Right lobe of liver (tissue), 4 donors: Measurements from ENCODE around the gene DMBX1.

ENCODE experiments used
- POLR2A ChIP-seq: fragments of 450-650 bp; IDR thresholded peaks from one replicate; pipeline ENCODE4 v1.6.1; 2017; ENCODE audit warnings: antibody characterized with exemption, mild to moderate bottlenecking
- TF ChIP-seq, protein P1 (sequence below), 4 donors: fragments of 200-600 bp in 3 of 4; fragments of 450-650 bp in 1 of 4; IDR thresholded peaks; one replicate each; pipeline versions ENCODE4 v1.5.1 to v1.8.0; 2016 to 2022; ENCODE audit warnings: antibody characterized with exemption in 4 of 4, mild to moderate bottlenecking in 2 of 4
- donor health status: DM: no; HTN: no; CAD: no.
- donor health status: DM: no; HTN: no; CAD: no.
- donor health status: DM: no; HTN: yes; CAD: no.

DNA sequence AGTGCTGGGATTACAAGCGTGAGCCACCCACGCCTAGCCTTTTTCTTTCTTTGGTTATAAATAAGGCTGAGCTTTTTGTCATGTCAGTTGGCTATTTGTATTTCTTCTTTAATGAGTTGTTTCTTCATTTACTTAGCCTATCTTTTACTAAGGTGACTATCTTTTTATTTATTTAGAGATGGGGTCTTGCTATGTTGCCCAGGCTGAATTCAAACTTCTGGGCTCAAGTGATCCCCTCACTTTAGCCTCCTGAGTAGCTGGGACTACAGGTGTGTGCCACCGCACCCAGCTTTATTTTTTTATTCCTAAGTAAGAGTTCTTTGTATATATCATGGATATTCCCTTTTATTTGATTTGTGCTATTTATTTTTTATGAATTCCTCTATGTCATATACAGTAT lies 11.9 kb downstream of the DMBX1 start:
- TF ChIP-seq, protein P1, sequence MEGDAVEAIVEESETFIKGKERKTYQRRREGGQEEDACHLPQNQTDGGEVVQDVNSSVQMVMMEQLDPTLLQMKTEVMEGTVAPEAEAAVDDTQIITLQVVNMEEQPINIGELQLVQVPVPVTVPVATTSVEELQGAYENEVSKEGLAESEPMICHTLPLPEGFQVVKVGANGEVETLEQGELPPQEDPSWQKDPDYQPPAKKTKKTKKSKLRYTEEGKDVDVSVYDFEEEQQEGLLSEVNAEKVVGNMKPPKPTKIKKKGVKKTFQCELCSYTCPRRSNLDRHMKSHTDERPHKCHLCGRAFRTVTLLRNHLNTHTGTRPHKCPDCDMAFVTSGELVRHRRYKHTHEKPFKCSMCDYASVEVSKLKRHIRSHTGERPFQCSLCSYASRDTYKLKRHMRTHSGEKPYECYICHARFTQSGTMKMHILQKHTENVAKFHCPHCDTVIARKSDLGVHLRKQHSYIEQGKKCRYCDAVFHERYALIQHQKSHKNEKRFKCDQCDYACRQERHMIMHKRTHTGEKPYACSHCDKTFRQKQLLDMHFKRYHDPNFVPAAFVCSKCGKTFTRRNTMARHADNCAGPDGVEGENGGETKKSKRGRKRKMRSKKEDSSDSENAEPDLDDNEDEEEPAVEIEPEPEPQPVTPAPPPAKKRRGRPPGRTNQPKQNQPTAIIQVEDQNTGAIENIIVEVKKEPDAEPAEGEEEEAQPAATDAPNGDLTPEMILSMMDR (IDR thresholded peaks at IDR 0.05), result no peak
- TF ChIP-seq POLR2A, result no peak
